GM19372 (cell line): ENCODE results near the gene CATSPERD.

ENCODE experiments used
- ATAC-seq: cut with Tn5 transposase; IDR thresholded peaks from one replicate; pipeline ENCODE4 v1.9.1; 2021; ENCODE audit warnings: mild to moderate bottlenecking, low read depth, moderate library complexity; ENCODE audit not compliant: unreplicated experiment

The CATSPERD gene, protein sequence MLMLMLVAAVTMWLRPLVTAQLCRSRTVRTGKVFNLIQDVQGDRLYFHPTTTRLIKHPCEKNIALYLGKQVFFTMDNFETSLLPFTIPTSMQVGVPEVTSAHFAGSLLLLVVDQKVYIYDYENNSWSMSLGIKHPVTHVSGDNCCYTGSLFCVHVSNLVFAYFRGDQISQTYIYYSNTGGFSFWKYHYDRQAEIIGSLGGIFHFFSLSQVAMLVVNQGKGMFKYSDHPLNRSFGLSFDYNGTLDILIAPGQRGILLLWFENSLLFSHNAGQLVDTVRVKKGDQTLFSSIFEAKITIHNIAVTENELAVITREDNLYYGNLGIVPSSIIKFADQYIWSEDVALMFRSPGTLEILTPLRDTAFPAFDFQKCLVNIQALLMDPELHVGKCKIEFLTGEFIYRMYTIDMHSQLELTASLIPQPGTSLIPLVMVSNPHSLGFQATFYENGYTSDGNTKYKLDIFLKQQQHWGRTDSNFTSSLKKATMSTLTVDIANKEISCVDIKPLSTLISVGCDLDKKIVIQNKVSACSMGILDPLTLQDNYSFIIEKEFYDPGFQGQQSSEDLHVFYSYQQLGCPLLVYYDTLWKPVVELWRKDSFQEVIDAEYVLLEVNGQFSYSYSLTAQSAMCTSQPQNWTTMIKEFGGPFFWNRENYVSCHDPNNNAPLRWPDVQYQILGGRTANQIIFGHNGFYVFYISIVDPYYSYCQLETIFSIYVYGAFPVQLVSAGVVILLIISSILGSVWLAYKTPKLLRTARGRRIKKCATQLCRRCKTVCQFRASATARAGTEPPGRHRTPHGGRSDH

DNA sequence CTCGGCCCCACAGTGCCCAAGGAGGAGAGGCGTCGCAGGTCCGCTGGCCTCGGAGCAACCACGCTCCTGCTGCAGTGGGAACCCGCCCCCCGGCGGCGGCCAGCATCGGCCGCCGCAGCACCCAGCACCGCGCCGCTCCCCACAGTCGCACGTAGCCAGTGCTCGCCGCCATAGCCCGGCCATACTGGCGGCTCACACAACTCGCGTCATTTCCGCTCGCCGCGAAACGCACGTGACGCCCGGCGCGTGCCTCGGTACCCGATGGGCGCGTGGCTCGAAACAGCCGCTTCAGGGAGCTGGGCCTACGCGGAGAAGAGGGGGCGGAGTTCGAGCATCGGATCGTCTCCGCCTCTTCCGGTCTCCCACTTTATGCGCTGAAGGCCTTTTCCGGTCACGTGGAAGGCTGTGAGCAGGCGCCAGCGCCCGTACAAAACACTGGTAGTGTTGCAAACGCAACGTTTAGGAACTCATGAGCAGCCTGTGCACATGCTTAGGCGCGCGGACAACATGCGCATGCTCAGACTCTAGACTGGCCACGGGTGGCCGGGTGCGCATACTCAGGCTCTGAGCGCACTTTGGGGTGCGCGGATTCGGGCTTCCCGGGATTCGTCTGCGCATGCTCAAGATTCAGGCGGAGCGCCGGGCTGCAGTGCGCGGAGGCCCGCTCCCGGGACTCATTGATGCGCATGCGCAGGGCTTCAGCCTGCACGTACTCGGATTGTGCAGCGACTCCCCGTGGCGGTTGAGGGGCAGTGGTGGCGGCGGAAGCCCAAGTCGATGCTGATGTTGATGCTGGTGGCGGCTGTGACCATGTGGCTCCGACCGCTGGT, at the start of gene CATSPERD, which contains the start of gene LONP1:
CATSPERD (plus strand) TSS at position 677 of the 830 bp plus-strand sequence; CDS start at position 778, 101 bp downstream.
LONP1 (minus strand) TSS at position 186 of the 830 bp plus-strand sequence; CDS start at position 172, 14 bp downstream.
- peak; percentile 87 for ATAC-seq

DNA sequence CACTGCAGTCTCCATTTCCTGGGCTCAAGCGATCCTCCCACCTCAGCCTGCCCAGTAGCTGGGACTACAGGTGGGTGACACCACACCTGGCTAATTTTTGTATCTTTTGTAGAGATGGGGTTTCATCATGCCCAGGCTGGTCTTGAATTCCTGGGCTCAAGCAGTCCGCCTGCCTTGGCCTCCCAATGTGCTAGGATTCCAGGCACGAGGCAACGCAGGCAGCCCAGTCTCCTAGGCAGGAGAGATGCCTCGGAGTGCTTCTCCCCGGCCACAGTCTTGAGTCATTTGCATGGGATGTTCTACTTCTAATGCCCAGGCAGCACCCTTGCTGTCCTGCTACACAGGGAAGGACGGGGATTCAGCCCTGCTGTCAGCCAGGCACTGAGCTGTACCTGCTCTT, 48.8 kb upstream of the CATSPERD start:
- no peak for ATAC-seq

DNA sequence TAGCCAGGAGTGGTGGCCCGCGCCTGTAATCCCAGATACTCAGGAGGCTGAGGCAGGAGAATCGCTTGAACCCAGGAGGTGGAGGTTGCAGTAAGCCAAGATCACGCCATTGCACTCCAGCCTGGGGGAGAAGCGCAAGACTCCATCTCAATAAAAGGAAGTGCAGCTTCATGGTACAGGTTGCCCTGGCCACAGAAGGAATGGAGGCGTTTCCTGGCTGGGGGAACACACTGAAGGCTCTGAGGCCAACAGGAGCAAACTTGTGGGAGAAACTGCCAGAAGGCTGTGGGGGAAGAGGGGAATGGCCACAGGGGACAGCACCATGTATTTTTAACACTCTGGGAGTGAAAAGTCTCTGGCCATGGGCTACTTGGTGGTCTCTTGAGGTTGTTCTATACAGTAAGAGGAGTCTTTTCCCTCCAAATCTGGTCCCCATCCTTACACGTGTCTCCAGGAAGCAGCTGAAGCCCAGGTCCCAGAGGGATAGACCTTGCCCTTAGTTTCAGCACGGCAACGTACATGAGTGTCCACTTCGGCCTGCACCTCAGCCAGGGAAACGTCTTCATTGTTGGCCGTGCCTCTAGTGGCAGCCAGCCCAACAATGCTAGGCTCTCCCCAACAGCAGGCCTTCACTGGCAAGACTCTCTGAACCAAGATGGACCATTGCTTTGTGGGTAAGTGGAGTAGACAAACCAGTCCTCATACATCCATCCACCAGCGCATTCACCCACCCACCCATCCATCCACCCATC, 47.6 kb upstream of the CATSPERD start:
- no peak for ATAC-seq

DNA sequence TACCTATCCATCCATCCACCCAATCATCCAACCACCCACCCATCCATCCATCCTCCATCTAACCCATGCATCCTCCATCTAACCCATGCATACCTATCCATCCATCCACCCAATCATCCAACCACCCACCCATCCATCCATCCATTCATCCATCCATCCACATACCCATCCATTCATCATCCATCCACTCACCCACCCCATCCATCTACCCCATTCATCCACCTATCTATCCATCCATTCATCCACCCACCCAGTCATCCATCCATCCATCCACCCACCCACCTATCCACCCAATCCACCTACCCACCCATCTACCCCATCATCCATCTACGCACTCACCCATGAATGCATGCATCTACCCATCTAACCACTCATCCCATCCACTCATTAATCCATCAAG, 46.7 kb upstream of the CATSPERD start:
- no peak for ATAC-seq

DNA sequence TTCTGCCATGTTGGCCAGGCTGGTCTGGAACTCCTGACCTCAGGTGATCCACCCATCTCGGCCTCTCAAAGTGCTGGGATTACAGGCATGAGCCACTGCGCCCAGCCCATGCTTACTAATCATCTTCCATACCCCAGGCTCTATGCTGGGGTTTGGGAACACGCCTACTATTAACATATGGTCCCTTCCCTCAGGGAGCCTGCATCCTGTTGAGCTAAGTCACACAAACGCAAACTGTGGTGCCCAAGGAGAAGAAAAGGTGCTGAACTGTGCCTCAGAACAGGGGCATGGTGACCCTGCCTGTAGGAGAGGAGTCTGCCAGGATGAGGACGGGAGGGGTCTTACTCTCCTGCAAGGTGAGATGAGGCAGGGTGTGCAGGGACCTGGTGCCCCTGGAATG, 45.7 kb upstream of the CATSPERD start:
- no peak for ATAC-seq

DNA sequence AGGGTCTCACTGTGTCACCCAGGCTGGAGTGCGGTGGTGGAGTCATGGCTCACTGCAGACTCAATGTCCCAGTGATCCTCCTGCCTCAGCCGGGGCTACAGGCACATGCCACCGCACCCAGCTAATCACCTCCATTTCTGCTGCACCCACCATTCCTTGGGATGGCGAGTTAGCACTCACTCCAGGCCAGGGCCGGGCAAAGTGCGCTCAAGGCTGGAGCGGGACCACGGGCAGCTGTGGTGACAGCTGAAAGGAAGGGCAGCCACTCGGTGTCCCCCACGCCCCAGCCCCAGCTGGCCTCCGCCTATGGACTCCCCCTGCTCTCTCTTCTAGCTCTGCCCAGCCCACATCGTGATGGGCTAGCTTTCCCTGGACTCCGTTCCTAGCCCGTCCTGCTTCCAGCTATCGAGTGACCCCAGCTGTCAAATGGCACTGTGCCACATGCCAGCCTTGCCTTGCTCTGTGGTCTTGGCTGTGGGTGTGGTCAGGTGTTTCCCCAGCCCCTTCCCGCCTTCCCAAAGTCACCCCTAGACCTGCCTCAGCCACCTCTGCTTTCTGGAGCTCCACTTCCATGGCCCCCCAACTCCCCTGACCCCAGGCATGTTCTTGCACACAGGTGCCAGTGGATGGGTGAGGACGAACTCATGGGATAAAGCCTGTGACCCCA, 44.2 kb upstream of the CATSPERD start:
- no peak for ATAC-seq

DNA sequence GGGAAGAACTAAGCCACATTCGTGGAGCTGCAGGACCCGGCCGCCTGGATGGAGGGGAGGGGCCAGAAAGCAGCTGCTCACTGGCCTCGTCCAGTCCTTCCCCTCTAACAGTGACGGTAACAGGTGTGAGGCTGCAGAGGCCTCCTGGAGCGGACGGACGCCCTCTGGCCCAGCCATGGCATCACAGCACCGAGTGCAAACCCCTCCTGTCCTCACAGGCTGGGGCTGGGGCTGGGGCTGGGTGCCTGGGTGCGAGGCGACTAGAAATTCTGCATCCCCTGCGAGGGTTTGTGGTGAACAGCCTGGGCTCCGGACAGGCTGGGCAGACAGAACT, 43.7 kb upstream of the CATSPERD start:
- ATAC-seq = no peak

DNA sequence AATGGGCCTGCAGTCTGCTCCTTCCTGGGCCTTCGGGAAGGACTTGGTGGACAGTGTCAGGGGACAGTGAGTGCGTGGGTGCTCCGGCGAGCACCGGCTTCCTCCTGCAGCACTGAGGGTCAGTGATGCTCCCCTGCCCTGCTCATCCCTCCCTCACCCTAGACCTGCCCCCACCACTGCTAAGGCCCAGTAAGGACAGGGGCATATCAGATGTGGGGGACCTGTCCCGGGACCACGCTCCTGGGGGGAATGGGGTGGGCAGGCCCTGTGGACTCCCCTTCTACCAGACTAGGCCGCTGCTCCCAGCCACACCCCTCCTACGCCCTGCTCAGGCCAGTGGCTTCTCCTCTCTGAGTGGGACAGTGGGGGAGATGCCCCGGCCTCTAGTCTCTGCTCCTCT, 43.3 kb upstream of the CATSPERD start:
- no peak for ATAC-seq

DNA sequence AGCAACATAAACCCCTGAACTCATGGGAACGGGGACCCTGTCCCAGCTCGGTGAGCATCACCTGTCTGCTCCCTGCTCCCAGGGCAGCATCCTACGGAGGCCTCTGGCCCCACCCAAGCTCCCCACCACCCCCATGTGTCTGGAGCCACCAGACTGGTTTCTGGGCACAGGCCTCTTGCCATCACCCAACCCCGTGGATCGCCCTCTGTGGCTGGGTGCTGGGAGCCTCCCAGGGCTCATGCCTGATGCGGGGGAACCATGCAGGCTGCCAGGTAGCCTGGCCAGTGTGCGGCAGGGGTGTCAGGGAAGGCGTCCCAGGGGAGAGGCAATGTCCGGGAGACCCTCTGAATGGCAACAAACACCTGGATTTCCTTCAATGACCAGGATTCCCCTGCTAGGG, 42.9 kb upstream of the CATSPERD start:
- ATAC-seq = no peak

DNA sequence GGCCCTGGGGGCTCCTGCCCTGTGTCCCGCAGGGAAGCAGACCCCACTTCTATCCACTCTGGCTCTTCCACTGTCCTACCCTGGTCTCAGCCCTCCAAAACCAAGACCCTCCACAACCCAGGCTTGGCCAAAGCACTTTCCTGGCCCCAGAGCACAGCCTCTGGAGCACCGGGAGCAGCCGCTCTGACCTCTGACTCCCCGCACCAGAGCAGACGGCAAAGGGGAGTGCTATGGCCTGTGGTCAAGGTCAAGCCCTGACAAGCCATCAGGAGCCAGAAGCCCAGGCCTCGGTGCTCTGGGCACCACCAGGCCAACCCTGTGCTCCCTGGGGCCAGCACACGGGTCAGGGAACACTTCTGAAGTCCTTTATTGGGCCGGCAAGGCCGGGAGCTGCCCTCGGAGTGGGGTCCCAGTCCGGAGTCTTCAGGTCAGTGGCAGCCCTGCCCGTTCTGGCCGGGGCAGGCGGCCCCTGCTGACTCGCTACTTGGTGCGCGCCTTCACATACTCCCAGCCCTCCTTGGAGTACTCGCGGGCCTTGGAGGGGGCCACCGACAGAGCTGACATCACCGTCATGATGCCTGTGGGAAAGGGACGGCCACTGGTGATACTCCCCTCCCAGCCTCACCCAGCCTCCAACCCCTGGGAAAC, 42.2 kb upstream of the CATSPERD start:
- no peak for ATAC-seq

DNA sequence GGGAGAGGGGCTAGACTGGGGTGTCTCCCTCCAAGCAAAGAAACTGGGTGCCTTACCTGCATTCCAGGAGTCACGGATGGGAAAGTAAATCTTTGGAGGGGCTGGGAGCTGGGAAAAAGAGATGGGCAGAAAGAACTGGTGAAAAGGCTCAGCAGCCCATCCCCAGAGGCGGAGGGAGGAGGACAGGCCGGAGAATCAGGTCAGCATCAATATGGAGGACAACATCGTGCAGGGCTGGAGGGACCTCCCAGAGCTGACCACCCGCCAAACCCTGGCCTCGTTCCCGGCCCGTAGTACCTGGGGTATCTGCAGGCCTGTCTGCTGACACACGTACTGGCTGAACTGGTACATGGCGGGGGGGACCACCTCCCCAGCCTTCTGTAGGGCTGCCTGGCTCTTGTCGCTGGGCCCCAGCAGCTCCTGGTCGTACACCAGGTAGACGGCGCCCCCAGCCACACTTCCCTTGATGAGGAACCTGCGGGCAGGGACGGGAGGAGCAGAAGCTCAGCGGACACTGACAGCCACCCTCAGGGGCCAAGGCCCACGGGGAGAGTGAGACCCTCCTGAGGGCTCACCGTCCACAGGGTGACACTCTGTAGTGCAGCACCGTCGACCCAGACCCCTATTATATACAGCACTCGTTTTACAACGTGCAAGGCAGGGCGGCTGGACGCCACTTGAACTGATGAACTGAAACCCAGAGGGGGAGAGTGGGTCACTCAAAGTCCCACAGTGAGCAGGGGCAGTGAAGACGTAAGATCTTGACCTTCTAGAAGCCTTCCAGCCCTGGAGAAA, 41.0 kb upstream of the CATSPERD start:
- no peak for ATAC-seq

DNA sequence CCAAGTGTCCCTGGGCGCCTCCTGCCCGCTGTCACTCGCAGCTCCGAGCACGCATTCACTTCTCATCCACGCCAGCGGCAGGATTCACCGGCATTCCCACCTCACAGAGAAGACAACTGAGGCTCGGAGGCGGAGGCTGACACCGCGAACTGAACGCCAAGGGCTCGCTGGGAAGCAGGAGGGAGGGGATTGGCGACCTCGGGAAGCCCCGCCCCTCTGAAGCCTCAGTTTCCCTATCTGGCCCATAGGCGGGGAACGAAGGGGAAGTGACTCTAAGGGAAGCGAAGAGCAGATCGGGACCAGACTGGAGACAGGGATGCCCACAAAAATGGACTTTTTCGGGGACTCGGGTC, 40.4 kb upstream of the CATSPERD start:
- peak; percentile 1 for ATAC-seq

DNA sequence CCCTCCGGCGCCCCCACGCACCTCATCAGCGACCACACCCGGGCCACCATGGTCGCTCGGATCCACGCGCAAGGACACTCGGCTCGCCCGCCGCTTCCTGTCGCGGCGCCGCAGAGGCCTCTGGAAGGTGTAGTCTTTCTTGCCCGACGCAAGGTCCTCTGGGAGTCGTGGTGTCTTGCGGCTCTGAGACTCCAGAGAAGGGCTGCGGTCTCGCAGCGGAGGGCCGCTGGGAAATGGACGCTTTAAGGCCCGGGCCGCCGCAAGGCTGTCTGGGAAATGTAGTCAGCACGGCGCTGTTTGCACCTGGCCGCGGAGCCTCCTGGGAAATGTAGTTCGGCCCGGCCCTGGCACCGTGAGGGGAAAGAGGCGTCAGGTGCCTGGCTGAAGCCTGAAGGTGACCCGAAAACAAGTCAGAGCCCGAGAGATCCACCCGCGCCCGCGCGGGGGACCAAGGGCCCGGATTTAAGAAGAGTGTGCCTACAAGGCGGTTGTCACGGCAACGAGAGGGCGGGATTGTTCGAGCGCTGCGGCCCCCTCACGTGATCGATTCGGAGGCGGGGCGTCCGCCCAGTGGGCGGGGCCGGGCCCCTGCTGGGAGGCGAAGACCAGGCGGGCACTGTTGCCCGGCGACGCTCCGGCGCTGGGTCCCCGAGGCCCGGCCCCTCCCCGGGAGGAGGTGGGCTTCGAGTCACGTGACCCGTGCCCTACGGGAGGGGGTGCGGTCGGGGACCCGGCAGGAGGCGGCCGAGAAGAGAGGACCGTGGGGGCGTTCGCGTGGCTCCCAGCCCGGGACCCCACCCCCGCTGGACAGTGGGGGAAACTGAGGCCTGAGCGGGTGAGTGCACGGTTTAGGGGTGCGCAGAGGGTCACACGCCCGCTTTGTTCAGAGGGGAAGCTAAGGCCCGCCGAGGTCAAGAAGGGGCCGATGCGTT, 39.7 kb upstream of the CATSPERD start, which contains the start of the genes HSD11B1L and MICOS13:
HSD11B1L (plus strand) TSS at position 591 of the 932 bp plus-strand sequence. CDS start 3,806 bp downstream, outside the sequence.
MICOS13 (minus strand) TSS at position 80 of the 932 bp plus-strand sequence; CDS start at position 50, 30 bp downstream.
- ATAC-seq = peak; percentile 82

DNA sequence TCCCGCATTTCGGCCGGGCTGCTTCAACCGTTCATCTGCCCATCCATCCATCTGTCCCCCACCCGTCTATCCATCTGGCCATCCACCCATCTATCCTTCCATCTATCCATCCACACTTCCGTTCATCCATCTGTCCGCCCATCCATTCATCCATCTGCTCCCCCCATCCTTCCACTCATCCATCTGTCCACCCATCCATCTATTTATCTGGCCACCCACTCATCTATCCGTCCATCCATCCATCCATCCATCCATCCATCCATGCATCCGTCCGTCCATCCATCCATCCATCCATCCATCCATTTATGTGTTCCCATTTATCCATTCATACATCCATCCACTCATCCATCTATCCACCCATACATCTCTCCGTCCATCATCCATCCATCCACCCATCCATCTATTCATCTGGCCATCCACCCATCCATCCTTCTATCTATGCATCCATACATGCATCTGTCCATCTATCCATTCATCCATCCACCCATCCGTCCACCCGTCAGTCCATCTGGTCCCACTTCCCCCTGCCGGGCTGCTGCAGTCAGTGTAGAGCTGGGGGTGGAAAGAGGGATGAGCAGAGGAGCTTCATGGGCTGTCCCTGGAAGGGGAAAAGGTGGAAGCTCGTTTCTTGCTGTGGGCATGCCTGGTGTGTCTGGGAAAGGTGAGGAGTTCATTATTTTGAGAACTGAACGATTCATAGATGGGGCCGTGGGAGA, 38.9 kb upstream of the CATSPERD start:
- no peak for ATAC-seq

DNA sequence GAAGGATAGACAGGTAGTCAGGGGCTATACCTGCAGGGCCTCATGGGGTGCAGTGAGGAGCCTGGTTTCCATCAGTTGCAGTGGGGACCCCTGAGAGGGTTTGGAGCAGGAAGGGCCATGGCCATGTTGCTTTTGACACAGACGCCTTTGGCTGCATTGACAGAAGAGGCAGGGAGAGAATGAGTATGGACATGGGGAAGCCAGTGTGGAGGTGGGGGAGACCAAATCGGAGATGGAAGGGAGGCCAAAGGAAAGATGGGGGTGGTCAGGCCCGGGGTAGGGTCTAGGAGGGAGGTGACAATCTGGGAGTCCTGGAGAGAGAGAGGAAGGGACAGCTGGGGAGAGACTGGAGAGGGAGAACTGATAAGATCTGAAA, 38.3 kb upstream of the CATSPERD start:
- no peak for ATAC-seq

DNA sequence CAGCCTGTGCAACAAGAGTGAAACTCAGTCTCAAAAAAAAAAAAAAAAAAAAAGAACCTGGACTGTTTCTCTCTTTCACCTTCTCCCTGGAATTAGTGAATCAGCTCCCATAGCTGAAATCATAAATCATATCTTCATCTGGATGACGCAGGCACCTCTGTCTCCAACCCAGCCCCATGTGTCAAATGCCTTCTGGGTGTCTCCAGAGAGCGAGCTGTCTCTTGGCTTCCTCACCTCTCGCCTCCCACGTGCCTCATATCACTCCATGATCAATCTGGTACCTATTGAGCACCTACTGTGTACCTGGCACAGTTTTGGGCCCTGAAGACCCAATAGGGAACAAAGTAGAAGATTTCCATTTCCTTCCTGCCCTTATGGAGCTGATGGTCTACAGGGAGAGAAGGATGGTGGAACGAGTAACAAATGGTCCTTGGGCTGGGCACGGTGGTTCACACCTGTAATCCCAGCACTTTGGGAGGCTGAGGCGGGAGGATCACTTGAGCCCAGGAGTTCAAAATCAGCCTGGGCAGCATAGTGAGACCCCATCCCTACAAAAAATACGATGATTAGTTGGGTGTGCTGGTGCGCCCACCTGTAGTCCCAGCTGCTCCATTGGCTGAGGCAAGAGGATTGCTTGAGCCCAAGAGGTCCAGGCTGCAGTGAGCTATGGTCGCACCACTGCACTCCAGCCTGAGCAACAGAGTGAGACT, 37.1 kb upstream of the CATSPERD start:
- no peak for ATAC-seq
